Caco-2 (cell line): ENCODE measurements around the gene HSPA8. TPM values are rescaled to one million over a fixed set of nuclear protein-coding genes. Genes with fewer than 3 reads are reported as not detected.

Source experiments
- BruUV-seq: library from RNA; stranded (reverse); fragments of 400-500 nt; replicated peaks from 2 replicates; lab custom pipeline; 2021; lab: Mats Ljungman, UMichigan
- CTCF ChIA-PET: fragments of 300-600 bp; sonication (Branson Sonifier 250); formaldehyde crosslinking; loops from one replicate; lab custom pipeline; 2022; ENCODE audit warnings: antibody characterized with exemption; lab: Charles Lee
- POLR2A ChIA-PET: fragments of 300-600 bp; sonication (Branson Sonifier 250); formaldehyde crosslinking; loops from one replicate; lab custom pipeline; 2022; ENCODE audit warnings: antibody characterized with exemption; lab: Charles Lee
- DNase-seq, 2 experiments: peaks; one replicate each; pipeline versions ENCODE4 v3.0.0 to v3.0.0-alpha.2; 2020 to 2022
- H3K27me3 ChIP-seq: replicated peaks from 2 replicates; pipeline ENCODE4 v1.6.0; 2011; ENCODE audit warnings: low read length; ENCODE audit not compliant: control insufficient read depth, insufficient read depth
- H3K36me3 ChIP-seq: 2 replicates; pipeline ENCODE4 v1.5.1; 2011; ENCODE audit warnings: low read length; ENCODE audit not compliant: control insufficient read depth, insufficient read depth
- H3K4me1 ChIP-seq: fragments of 250-450 bp; sonication (Bioruptor Pico); 2 replicates; pipeline ENCODE4 v1.5.1; 2020; ENCODE audit warnings: mild to moderate bottlenecking
- H3K4me3 ChIP-seq: 2 replicates; pipeline ENCODE4 v1.5.1; 2011; ENCODE audit warnings: low read depth, mild to moderate bottlenecking, control low read depth, low read length
- H3K9me3 ChIP-seq: fragments of 250-450 bp; sonication (Bioruptor Pico); 2 replicates; pipeline ENCODE4 v1.5.1; 2020; ENCODE audit warnings: mild to moderate bottlenecking, moderate library complexity
- H3K27ac Mint-ChIP-seq: one replicate; pipeline ENCODE4 v1.8.0; 2022; ENCODE audit warnings: mixed read lengths; ENCODE audit not compliant: unreplicated experiment
- H3K27me3 Mint-ChIP-seq: one replicate; pipeline ENCODE4 v1.8.0; 2022; ENCODE audit warnings: mixed read lengths; ENCODE audit not compliant: insufficient read depth, unreplicated experiment
- H3K36me3 Mint-ChIP-seq: one replicate; pipeline ENCODE4 v1.8.0; 2022; ENCODE audit warnings: mild to moderate bottlenecking, mixed read lengths; ENCODE audit not compliant: insufficient read depth, unreplicated experiment
- H3K4me1 Mint-ChIP-seq: one replicate; pipeline ENCODE4 v1.8.0; 2022; ENCODE audit warnings: low read depth, mixed read lengths; ENCODE audit not compliant: unreplicated experiment
- H3K4me3 Mint-ChIP-seq: one replicate; pipeline ENCODE4 v1.8.0; 2022; ENCODE audit warnings: mild to moderate bottlenecking, moderate library complexity, mixed read lengths; ENCODE audit not compliant: unreplicated experiment
- H3K9me3 Mint-ChIP-seq: one replicate; pipeline ENCODE4 v1.8.0; 2022; ENCODE audit warnings: mixed read lengths; ENCODE audit not compliant: unreplicated experiment
- CTCF ChIP-seq, 2 experiments: fragments of 200-600 bp in 1 of 2; IDR thresholded peaks; 1 replicate in 1 of 2; 2 replicates in 1 of 2; pipeline versions ENCODE4 v1.5.1 to v1.8.0; 2011 to 2022; ENCODE audit warnings: antibody characterized with exemption in 1 of 2, control low read depth in 1 of 2, inconsistent platforms in 1 of 2, low read depth in 1 of 2, low read length in 1 of 2, mild to moderate bottlenecking in 1 of 2, moderate library complexity in 1 of 2; ENCODE audit not compliant: insufficient read depth in 1 of 2, severe bottlenecking in 1 of 2, unreplicated experiment in 1 of 2
- intact Hi-C: fragments of 100-400 bp; cut with micrococcal nuclease; formaldehyde crosslinking; loops from one replicate; pipeline ENCODE4 v1.10.0; 2022; ENCODE audit not compliant: unreplicated experiment
- total RNA-seq: library from RNA; stranded (reverse); gene quantifications from 2 replicates; pipeline ENCODE4 v1.2.3, GENCODE V29; 2022

The HSPA8 gene
- total RNA-seq, 1 experiment from 2014 or later, result 1,923 TPM

GRCh38 chr11:123083623-123084029 is 21.7 kb upstream of the HSPA8 start:
- Histone ChIP-seq H3K4me1 (peaks cover 9% of the 10 kb centered on the region; the same call in 1 of the 2 replicates), H3K36me3 (no peaks in the 10 kb centered on the region), H3K4me3 (no peak overlapping the region), H3K9me3 (peaks cover 5% of the 10 kb centered on the region), H3K27me3 (no peaks in the 10 kb centered on the region)
- intact Hi-C loops, result no loop called here
- no peak for TF ChIP-seq CTCF (IDR thresholded peaks at IDR 0.05; ENCODE audit: insufficient read depth in 1 of 2, low read depth in 1 of 2, low read length in 1 of 2, severe bottlenecking in 1 of 2, unreplicated experiment in 1 of 2)
- peak in 1 of 2 experiments; percentile 36 for DNase-seq
- BruUV-seq, result no TSS peak
- no peak overlapping the region for H3K4me3 Mint-ChIP-seq
- H3K4me1 Mint-ChIP-seq, result peaks cover 10% of the 10 kb centered on the region
- no peaks in the 10 kb centered on the region for H3K9me3 Mint-ChIP-seq
- ChIA-PET POLR2A (no interaction called here), CTCF (no interaction called here)
- H3K36me3 Mint-ChIP-seq, result peaks cover 26% of the 10 kb centered on the region
- no peak overlapping the region for H3K27ac Mint-ChIP-seq
- no peaks in the 10 kb centered on the region for H3K27me3 Mint-ChIP-seq

DNA sequence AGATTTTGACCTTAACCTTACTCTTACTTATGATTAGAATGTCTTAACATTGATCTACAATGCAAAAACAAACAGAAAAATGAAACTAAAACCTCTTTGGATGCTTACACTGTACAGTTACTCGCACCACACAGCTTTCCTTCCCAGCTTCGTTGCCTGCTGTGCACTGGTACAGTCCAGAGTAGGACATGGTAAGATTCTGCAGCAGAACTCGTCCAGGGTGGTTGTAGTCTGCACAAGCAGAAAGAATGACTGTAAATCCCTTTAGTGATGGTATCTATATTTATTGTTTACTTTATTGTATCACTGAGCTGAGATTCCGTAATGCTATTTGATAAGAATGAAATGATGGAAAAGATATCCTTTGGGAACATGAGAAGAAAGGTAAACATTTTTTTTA is 21.0 kb upstream of the HSPA8 start:
- CTCF ChIA-PET, result interaction anchor here (1.0 kb wide), 1 partner anchor 178 kb away, joined by 3 read pairs; no protein-coding TSS in a partner anchor
- intact Hi-C loops, result no loop called here
- peaks cover 9% of the 10 kb centered on the region; the same call in 1 of the 2 replicates for H3K4me1 ChIP-seq

GRCh38 chr11:123080015-123080414 is 18.1 kb upstream of the HSPA8 start:
- Histone ChIP-seq H3K9me3 (peaks cover 5% of the 10 kb centered on the region), H3K36me3 (no peaks in the 10 kb centered on the region), H3K4me1 (peaks cover 9% of the 10 kb centered on the region; the same call in 1 of the 2 replicates), H3K27me3 (no peaks in the 10 kb centered on the region; the same call in 1 of the 2 replicates), H3K4me3 (no peak overlapping the region)
- intact Hi-C loops, result no loop called here
- Mint-ChIP-seq H3K27ac (no peak overlapping the region), H3K36me3 (peaks cover 21% of the 10 kb centered on the region), H3K27me3 (no peaks in the 10 kb centered on the region), H3K9me3 (no peaks in the 10 kb centered on the region), H3K4me3 (no peak overlapping the region), H3K4me1 (peaks cover 10% of the 10 kb centered on the region)
- DNase-seq, result peak in 1 of 2 experiments; percentile 3
- CTCF ChIA-PET, result no interaction called here
- no TSS peak for BruUV-seq
- POLR2A ChIA-PET, result no interaction called here
- TF ChIP-seq CTCF (IDR thresholded peaks at IDR 0.05; ENCODE audit: insufficient read depth in 1 of 2, low read depth in 1 of 2, low read length in 1 of 2, severe bottlenecking in 1 of 2, unreplicated experiment in 1 of 2), result no peak

More for the DNA sequence above, 21.0 kb upstream of the HSPA8 start:
- BruUV-seq, result no TSS peak
- Mint-ChIP-seq H3K4me1 (peaks cover 10% of the 10 kb centered on the region), H3K4me3 (no peak overlapping the region), H3K36me3 (peaks cover 23% of the 10 kb centered on the region), H3K27ac (no peak overlapping the region), H3K27me3 (no peaks in the 10 kb centered on the region), H3K9me3 (no peaks in the 10 kb centered on the region)
- Histone ChIP-seq H3K36me3 (no peaks in the 10 kb centered on the region), H3K9me3 (peaks cover 5% of the 10 kb centered on the region), H3K4me3 (no peak overlapping the region), H3K27me3 (no peaks in the 10 kb centered on the region)
- TF ChIP-seq CTCF (IDR thresholded peaks at IDR 0.05; ENCODE audit: insufficient read depth in 1 of 2, low read depth in 1 of 2, low read length in 1 of 2, severe bottlenecking in 1 of 2, unreplicated experiment in 1 of 2), result no peak
- DNase-seq, result peak in 1 of 2 experiments; percentile 12
- POLR2A ChIA-PET, result no interaction called here
